HepG2 (cell line): ENCODE results near the gene ZNF48. TPM values are rescaled to one million over a fixed set of nuclear protein-coding genes. Genes with fewer than 3 reads are reported as not detected.

Source experiments
- ATF7-NPFF ChIP-seq: sonication (generic); formaldehyde crosslinking; IDR thresholded peaks from 2 replicates; pipeline ENCODE4 v1.8.1; 2023; ENCODE audit warnings: mild to moderate bottlenecking, low read depth, missing genetic modification reagents, moderate library complexity
- CBFB ChIP-seq: sonication (generic); formaldehyde crosslinking; IDR thresholded peaks from 2 replicates; pipeline ENCODE4 v1.4.0; 2020; ENCODE audit warnings: missing genetic modification reagents
- CHD4 ChIP-seq: fragments of 200-600 bp; sonication (generic); IDR thresholded peaks from 2 replicates; pipeline ENCODE4 v1.7.0; 2017; ENCODE audit warnings: mild to moderate bottlenecking, low read length, borderline replicate concordance
- ELF3 ChIP-seq: IDR thresholded peaks from 2 replicates; pipeline ENCODE4 v1.6.1; 2016; ENCODE audit warnings: missing genetic modification reagents, missing compliant biosample characterization
- FOXP1 ChIP-seq, 2 experiments: fragments of 450-650 bp in 1 of 2; IDR thresholded peaks; 2 replicates each; pipeline ENCODE4 v1.6.1; 2017 to 2018; ENCODE audit warnings: antibody characterized with exemption in 1 of 2
- GATAD1 ChIP-seq: IDR thresholded peaks from 2 replicates; pipeline ENCODE4 v1.6.1; 2016; ENCODE audit warnings: missing genetic modification reagents, missing compliant biosample characterization
- GMEB2 ChIP-seq: IDR thresholded peaks from 2 replicates; pipeline ENCODE4 v1.6.1; 2016; ENCODE audit warnings: missing biosample characterization, missing genetic modification reagents, low read depth
- KIAA2018 ChIP-seq: sonication (generic); formaldehyde crosslinking; IDR thresholded peaks from 2 replicates; pipeline ENCODE4 v1.5.0; 2020; ENCODE audit warnings: mild to moderate bottlenecking, missing genetic modification reagents, borderline replicate concordance
- NFE2L2 ChIP-seq: fragments of 150-350 bp; IDR thresholded peaks from 2 replicates; pipeline ENCODE4 v1.6.1; 2014; ENCODE audit warnings: low read length
- SIX4 ChIP-seq: sonication (generic); formaldehyde crosslinking; IDR thresholded peaks from 2 replicates; pipeline ENCODE4 v1.4.0; 2020; ENCODE audit warnings: missing genetic modification reagents
- SMC3 ChIP-seq: IDR thresholded peaks from 2 replicates; pipeline ENCODE4 v1.6.1; 2011; ENCODE audit warnings: low read length, improper control_type of control experiment
- SP5 ChIP-seq: IDR thresholded peaks from 2 replicates; pipeline ENCODE4 v1.6.1; 2016; ENCODE audit warnings: low read depth, borderline replicate concordance
- ZC3H13 ChIP-seq: sonication (generic); formaldehyde crosslinking; IDR thresholded peaks from 2 replicates; pipeline ENCODE4 v1.8.1; 2023; ENCODE audit warnings: mild to moderate bottlenecking, missing genetic modification reagents, moderate library complexity
- ZNF564 ChIP-seq: sonication (generic); formaldehyde crosslinking; IDR thresholded peaks from 2 replicates; pipeline ENCODE4 v1.8.1; 2023; ENCODE audit warnings: mild to moderate bottlenecking, missing genetic modification reagents
- ZNF704 ChIP-seq: sonication (generic); formaldehyde crosslinking; IDR thresholded peaks from 2 replicates; pipeline ENCODE4 v1.8.1; 2023; ENCODE audit warnings: mild to moderate bottlenecking, inconsistent platforms, moderate library complexity, missing genetic modification reagents, borderline replicate concordance
- ZNF775 ChIP-seq: sonication (generic); formaldehyde crosslinking; IDR thresholded peaks from 2 replicates; pipeline ENCODE4 v1.4.0; 2020; ENCODE audit warnings: missing genetic modification reagents, mild to moderate bottlenecking, moderate library complexity, borderline replicate concordance
- polyA plus RNA-seq, 8 experiments: library from polyadenylated mRNA; depleted of rRNA in 3 of 8; stranded (reverse) in 7 of 8; unstranded in 1 of 8; fragments of >200 nt; fragmentation: Illumina TruSeq in 4 of 8; extraction: Trizol in 4 of 8; gene quantifications; 2 replicates each; pipeline versions ENCODE4 v1.2.1 to v1.2.3, GENCODE V29; 2011 to 2016; ENCODE audit warnings: low read depth in 4 of 8, missing spikeins in 1 of 8, mixed read lengths in 1 of 8; ENCODE audit not compliant: insufficient read depth in 1 of 8
- total RNA-seq, 5 experiments: library from RNA; depleted of rRNA; stranded (reverse); fragments of >200 nt; fragmentation: Illumina TruSeq; extraction: Trizol; gene quantifications; 2 replicates each; pipeline ENCODE4 v1.2.3, GENCODE V29; 2016; ENCODE audit warnings: low read depth in 1 of 5

The ZNF48 gene
- total and polyA plus RNA-seq, 2 of the 13 experiments (the other 11 are each of a cell fraction or from before 2014, with no cell fraction given), result 9.9 to 12.3 TPM

GRCh38 chr16:30352488-30353401 lies 42.5 kb upstream of the ZNF48 start (continued):
- TF ChIP-seq KIAA2018 (CRISPR knock-in tag), result no peak
- no peak for TF ChIP-seq GATAD1 (CRISPR knock-in tag)
- no peak for TF ChIP-seq CHD4
- TF ChIP-seq FOXP1 (IDR thresholded peaks at IDR 0.05), result no peak
- TF ChIP-seq FOXP1 (CRISPR knock-in tag; IDR thresholded peaks at IDR 0.05), result no peak
- TF ChIP-seq SIX4 (CRISPR knock-in tag), result no peak
- TF ChIP-seq SP5 (CRISPR knock-in tag), result no peak
- peak; percentile 34 for TF ChIP-seq SMC3
- TF ChIP-seq ZNF704, result no peak
- no peak for TF ChIP-seq CBFB (CRISPR knock-in tag)
- TF ChIP-seq ZC3H13 (CRISPR knock-in tag), result no peak
- TF ChIP-seq ATF7-NPFF, result peak; percentile 18; the same call in 1 of the 2 replicates
- no peak for TF ChIP-seq NFE2L2
- no peak for TF ChIP-seq ZNF564 (CRISPR knock-in tag)
- TF ChIP-seq ELF3, result peak; percentile 47
- TF ChIP-seq ZNF775 (CRISPR knock-in tag), result no peak
- no peak for TF ChIP-seq GMEB2 (CRISPR knock-in tag)
